Mucosa of stomach (tissue), 1 donor: ENCODE results near the gene TRMT2B.
"Not testable (repeated sequence)": the region's sequence is repeated elsewhere in the genome, so short reads cannot be mapped to it uniquely, and the experiment has no call there.

ENCODE experiments used
- H3K27me3 ChIP-seq: one replicate; pipeline ENCODE4 v1.7.0; 2013; ENCODE audit warnings: mild to moderate bottlenecking, low read length; ENCODE audit not compliant: control insufficient read depth, insufficient read depth
- H3K36me3 ChIP-seq: one replicate; pipeline ENCODE4 v1.7.0; 2013; ENCODE audit warnings: low read length; ENCODE audit not compliant: control insufficient read depth, insufficient read depth
- H3K4me1 ChIP-seq: one replicate; pipeline ENCODE4 v1.7.0; 2013; ENCODE audit warnings: mild to moderate bottlenecking, low read length; ENCODE audit not compliant: control insufficient read depth, insufficient read depth
- H3K4me3 ChIP-seq: one replicate; pipeline ENCODE4 v1.7.0; 2013; ENCODE audit warnings: low read length
- H3K9ac ChIP-seq: one replicate; pipeline ENCODE4 v1.7.0; 2013; ENCODE audit warnings: mild to moderate bottlenecking, low read length, moderate library complexity
- H3K9me3 ChIP-seq: one replicate; pipeline ENCODE4 v1.7.0; 2013; ENCODE audit warnings: mild to moderate bottlenecking, low read length, moderate library complexity; ENCODE audit not compliant: control insufficient read depth
- donor health status: Pancreatic carcinoma.

The TRMT2B gene

GRCh38 chrX:100994352-100995281 lies 57.3 kb downstream of the TRMT2B start:
- Histone ChIP-seq H3K36me3 (no peaks in the 10 kb centered on the region), H3K9me3 (no peaks in the 10 kb centered on the region), H3K27me3 (no peaks in the 10 kb centered on the region)

GRCh38 chrX:100990139-100990538 lies 61.8 kb downstream of the TRMT2B start:
- no peaks in the 10 kb centered on the region for H3K9me3 ChIP-seq
- H3K9ac ChIP-seq = no peak overlapping the region
- no peaks in the 10 kb centered on the region for H3K27me3 ChIP-seq
- no peak overlapping the region for H3K4me3 ChIP-seq
- H3K4me1 ChIP-seq = no peaks in the 10 kb centered on the region
- H3K36me3 ChIP-seq = no peaks in the 10 kb centered on the region

More at GRCh38 chrX:100994352-100995281, 57.3 kb downstream of the TRMT2B start:
- Histone ChIP-seq H3K9ac (no peak overlapping the region), H3K4me3 (no peak overlapping the region), H3K4me1 (no peaks in the 10 kb centered on the region)

GRCh38 chrX:100984818-100985217 lies 67.1 kb downstream of the TRMT2B start:
- Histone ChIP-seq H3K4me1 (no peaks in the 10 kb centered on the region), H3K4me3 (no peak overlapping the region), H3K9me3 (no peaks in the 10 kb centered on the region), H3K27me3 (no peaks in the 10 kb centered on the region), H3K9ac (no peak overlapping the region), H3K36me3 (no peaks in the 10 kb centered on the region)

- not testable (repeated sequence) for H3K9me3 ChIP-seq, H3K36me3 ChIP-seq, H3K4me3 ChIP-seq, H3K9ac ChIP-seq, H3K27me3 ChIP-seq, H3K4me1 ChIP-seq
Observed at GRCh38 chrX:100981498-100981845, 70.4 kb downstream of the TRMT2B start.

GRCh38 chrX:100980608-100981497 lies 71.1 kb downstream of the TRMT2B start:
- H3K27me3 ChIP-seq = no peaks in the 10 kb centered on the region

GRCh38 chrX:100979881-100980607 lies 71.9 kb downstream of the TRMT2B start:
- Histone ChIP-seq H3K9ac (no peak overlapping the region), H3K36me3 (no peaks in the 10 kb centered on the region), H3K4me3 (no peak overlapping the region), H3K4me1 (no peaks in the 10 kb centered on the region), H3K27me3 (no peaks in the 10 kb centered on the region), H3K9me3 (no peaks in the 10 kb centered on the region)

More at GRCh38 chrX:100980608-100981497, 71.1 kb downstream of the TRMT2B start:
- H3K9ac ChIP-seq = no peak overlapping the region
- H3K4me1 ChIP-seq = no peaks in the 10 kb centered on the region
- H3K4me3 ChIP-seq = no peak overlapping the region
- H3K9me3 ChIP-seq = no peaks in the 10 kb centered on the region
- H3K36me3 ChIP-seq = no peaks in the 10 kb centered on the region

- H3K4me1 ChIP-seq = no peaks in the 10 kb centered on the region
- no peaks in the 10 kb centered on the region for H3K27me3 ChIP-seq
- no peaks in the 10 kb centered on the region for H3K9me3 ChIP-seq
- no peak overlapping the region for H3K4me3 ChIP-seq
- no peaks in the 10 kb centered on the region for H3K36me3 ChIP-seq
- H3K9ac ChIP-seq = no peak overlapping the region
Observed at GRCh38 chrX:100976211-100976610, 75.7 kb downstream of the TRMT2B start.

GRCh38 chrX:100975212-100975611 lies 76.7 kb downstream of the TRMT2B start:
- Histone ChIP-seq H3K36me3 (no peaks in the 10 kb centered on the region), H3K9ac (no peak overlapping the region), H3K4me3 (no peak overlapping the region), H3K4me1 (no peaks in the 10 kb centered on the region), H3K9me3 (no peaks in the 10 kb centered on the region), H3K27me3 (no peaks in the 10 kb centered on the region)

- Histone ChIP-seq H3K36me3 (no peaks in the 10 kb centered on the region), H3K27me3 (no peaks in the 10 kb centered on the region), H3K9ac (no peak overlapping the region), H3K4me3 (no peak overlapping the region), H3K4me1 (no peaks in the 10 kb centered on the region), H3K9me3 (no peaks in the 10 kb centered on the region)
Observed at GRCh38 chrX:100973411-100973810, 78.5 kb downstream of the TRMT2B start.

- Histone ChIP-seq H3K27me3 (no peaks in the 10 kb centered on the region), H3K36me3 (no peaks in the 10 kb centered on the region), H3K9ac (no peak overlapping the region), H3K9me3 (no peaks in the 10 kb centered on the region), H3K4me3 (no peak overlapping the region), H3K4me1 (no peaks in the 10 kb centered on the region)
Observed at GRCh38 chrX:100969936-100970335, 82.0 kb downstream of the TRMT2B start.

- Histone ChIP-seq H3K36me3 (no peaks in the 10 kb centered on the region), H3K27me3 (no peaks in the 10 kb centered on the region), H3K4me3 (no peak within 1 kb of the TSS)
Observed at GRCh38 chrX:100969408-100969807, 82.5 kb downstream of the TRMT2B start, which contains the start of gene ARL13A. TSS of gene ARL13A (plus strand) at chrX:100969708. CDS start at chrX:100973690, 3,982 bp downstream.

More at GRCh38 chrX:100969408-100969807, 82.5 kb downstream of the TRMT2B start, which contains the start of gene ARL13A:
- H3K4me1 ChIP-seq = no peaks in the 10 kb centered on the region
- H3K9ac ChIP-seq = no peak within 1 kb of the TSS
- no peaks in the 10 kb centered on the region for H3K9me3 ChIP-seq
